HEK293 (cell line): Measurements from ENCODE around the gene TUBB4A.

ENCODE experiments used
- CTCF ChIA-PET: fragments of 350-600 bp; formaldehyde crosslinking; extraction: SDS; loops from one replicate; lab custom pipeline; 2021; ENCODE audit warnings: antibody characterized with exemption; lab: Yijun Ruan, JAX
- POLR2A ChIA-PET: fragments of 300-600 bp; formaldehyde crosslinking; extraction: SDS; loops from one replicate; lab custom pipeline; 2020; ENCODE audit warnings: antibody characterized with exemption, inconsistent platforms; lab: Yijun Ruan, JAX
- H3K27ac ChIP-seq: fragments of 200-500 bp; sonication (Bioruptor generic); 2 replicates; pipeline ENCODE4 v1.5.1; 2014; ENCODE audit warnings: low read depth, low read length, control low read depth, inconsistent platforms; ENCODE audit errors: extremely low read depth
- H3K36me3 ChIP-seq, 2 experiments: fragments of 200-500 bp in 1 of 2; sonication (Bioruptor generic) in 1 of 2; 1 replicate in 1 of 2; 2 replicates in 1 of 2; pipeline ENCODE4 v1.5.1; 2014 to 2017; ENCODE audit warnings: inconsistent platforms in 2 of 2, low read length in 2 of 2; ENCODE audit not compliant: control insufficient read depth in 2 of 2, insufficient read depth in 1 of 2
- H3K4me1 ChIP-seq: fragments of 200-500 bp; sonication (Bioruptor generic); 2 replicates; pipeline ENCODE4 v1.5.1; 2014; ENCODE audit warnings: mild to moderate bottlenecking, low read length, inconsistent platforms; ENCODE audit not compliant: control insufficient read depth, insufficient read depth
- H3K4me3 ChIP-seq: 2 replicates; pipeline ENCODE4 v1.5.1; 2011; ENCODE audit warnings: low read depth, mild to moderate bottlenecking, control low read depth, low read length, moderate library complexity
- H3K9me3 ChIP-seq: fragments of 200-500 bp; sonication (Bioruptor generic); 2 replicates; pipeline ENCODE4 v1.5.1; 2014; ENCODE audit warnings: low read depth, low read length, inconsistent platforms; ENCODE audit not compliant: control insufficient read depth, insufficient read depth
- BCL11B ChIP-seq: fragments of 450-650 bp; formaldehyde crosslinking; IDR thresholded peaks from 2 replicates; pipeline ENCODE4 v1.5.1; 2016; ENCODE audit warnings: low read depth, missing biosample characterization, missing genetic modification characterization
- EGR2 ChIP-seq: fragments of 450-650 bp; formaldehyde crosslinking; IDR thresholded peaks from 2 replicates; pipeline ENCODE4 v1.5.1; 2016; ENCODE audit warnings: low read depth, missing biosample characterization, missing genetic modification characterization
- GLIS2 ChIP-seq: fragments of 450-650 bp; formaldehyde crosslinking; IDR thresholded peaks from 2 replicates; pipeline ENCODE4 v1.5.1; 2016; ENCODE audit warnings: missing biosample characterization, missing genetic modification characterization
- KLF10 ChIP-seq: fragments of 450-650 bp; IDR thresholded peaks from 2 replicates; pipeline ENCODE4 v1.5.1; 2018; ENCODE audit warnings: missing biosample characterization, mild to moderate bottlenecking, missing genetic modification characterization
- KLF7 ChIP-seq: fragments of 450-650 bp; formaldehyde crosslinking; IDR thresholded peaks from 2 replicates; pipeline ENCODE4 v1.5.1; 2016; ENCODE audit warnings: missing biosample characterization, missing genetic modification characterization, borderline replicate concordance
- KLF8 ChIP-seq: fragments of 450-650 bp; formaldehyde crosslinking; IDR thresholded peaks from 2 replicates; pipeline ENCODE4 v1.5.1; 2016; ENCODE audit warnings: missing biosample characterization, missing genetic modification characterization
- KLF9 ChIP-seq: fragments of 450-650 bp; formaldehyde crosslinking; IDR thresholded peaks from 2 replicates; pipeline ENCODE4 v1.5.1; 2016; ENCODE audit warnings: missing biosample characterization, missing genetic modification characterization, low read depth
- PATZ1 ChIP-seq: fragments of 450-650 bp; formaldehyde crosslinking; IDR thresholded peaks from 2 replicates; pipeline ENCODE4 v1.5.1; 2016; ENCODE audit warnings: missing biosample characterization, missing genetic modification characterization
- PRDM1 ChIP-seq: fragments of 450-650 bp; formaldehyde crosslinking; IDR thresholded peaks from 2 replicates; pipeline ENCODE4; 2016; ENCODE audit warnings: missing biosample characterization, missing genetic modification characterization
- RBAK ChIP-seq: fragments of 450-650 bp; formaldehyde crosslinking; IDR thresholded peaks from 2 replicates; pipeline ENCODE4 v1.5.1; 2016; ENCODE audit warnings: missing biosample characterization, missing genetic modification characterization
- SCRT1 ChIP-seq: fragments of 450-650 bp; formaldehyde crosslinking; IDR thresholded peaks from 2 replicates; pipeline ENCODE4 v1.5.1; 2016; ENCODE audit warnings: missing biosample characterization, missing genetic modification characterization, borderline replicate concordance
- SP2 ChIP-seq: fragments of 450-650 bp; formaldehyde crosslinking; IDR thresholded peaks from 2 replicates; pipeline ENCODE4 v1.5.1; 2016; ENCODE audit warnings: missing biosample characterization, missing genetic modification characterization
- SP3 ChIP-seq: fragments of 450-650 bp; formaldehyde crosslinking; IDR thresholded peaks from 2 replicates; pipeline ENCODE4 v1.5.1; 2016; ENCODE audit warnings: missing biosample characterization, missing genetic modification characterization
- ZBTB1 ChIP-seq: fragments of 450-650 bp; formaldehyde crosslinking; IDR thresholded peaks from 2 replicates; pipeline ENCODE4 v1.5.1; 2016; ENCODE audit warnings: missing biosample characterization, missing genetic modification characterization
- ZBTB20 ChIP-seq: fragments of 450-650 bp; formaldehyde crosslinking; IDR thresholded peaks from 2 replicates; pipeline ENCODE4 v1.5.1; 2016; ENCODE audit warnings: missing biosample characterization, missing genetic modification characterization
- ZBTB48 ChIP-seq: fragments of 450-650 bp; formaldehyde crosslinking; IDR thresholded peaks from 2 replicates; pipeline ENCODE4 v1.5.1; 2016; ENCODE audit warnings: missing biosample characterization, missing genetic modification characterization
- ZFHX2 ChIP-seq: fragments of 450-650 bp; formaldehyde crosslinking; conservative IDR thresholded peaks from 2 replicates; pipeline ENCODE4 v1.5.1; 2016; ENCODE audit warnings: missing biosample characterization, missing genetic modification characterization
- ZFP37 ChIP-seq: fragments of 450-650 bp; formaldehyde crosslinking; IDR thresholded peaks from 2 replicates; pipeline ENCODE4 v1.5.1; 2016; ENCODE audit warnings: missing biosample characterization, missing genetic modification characterization
- ZNF133 ChIP-seq: fragments of 450-650 bp; formaldehyde crosslinking; IDR thresholded peaks from 2 replicates; pipeline ENCODE4 v1.5.1; 2016; ENCODE audit warnings: missing biosample characterization, missing genetic modification characterization
- ZNF140 ChIP-seq: fragments of 450-650 bp; formaldehyde crosslinking; IDR thresholded peaks from 2 replicates; pipeline ENCODE4 v1.5.1; 2016; ENCODE audit warnings: missing biosample characterization, missing genetic modification characterization
- ZNF157 ChIP-seq: fragments of 450-650 bp; formaldehyde crosslinking; IDR thresholded peaks from 2 replicates; pipeline ENCODE4 v1.5.1; 2016; ENCODE audit warnings: missing biosample characterization, missing genetic modification characterization
- ZNF16 ChIP-seq: fragments of 450-650 bp; formaldehyde crosslinking; IDR thresholded peaks from 2 replicates; pipeline ENCODE4 v1.5.1; 2016; ENCODE audit warnings: low read depth, missing biosample characterization, missing genetic modification characterization
- ZNF223 ChIP-seq: fragments of 450-650 bp; formaldehyde crosslinking; IDR thresholded peaks from 2 replicates; pipeline ENCODE4 v1.5.1; 2016; ENCODE audit warnings: missing biosample characterization, missing genetic modification characterization
- ZNF48 ChIP-seq: fragments of 450-650 bp; formaldehyde crosslinking; IDR thresholded peaks from 2 replicates; pipeline ENCODE4 v1.5.1; 2016; ENCODE audit warnings: missing biosample characterization, missing genetic modification characterization
- ZNF585B ChIP-seq: fragments of 450-650 bp; formaldehyde crosslinking; IDR thresholded peaks from 2 replicates; pipeline ENCODE4 v1.5.1; 2016; ENCODE audit warnings: missing biosample characterization, missing genetic modification characterization
- ZNF600 ChIP-seq: fragments of 450-650 bp; formaldehyde crosslinking; IDR thresholded peaks from 2 replicates; pipeline ENCODE4 v1.5.1; 2016; ENCODE audit warnings: missing biosample characterization, missing genetic modification characterization
- ZNF658 ChIP-seq: fragments of 450-650 bp; formaldehyde crosslinking; IDR thresholded peaks from 2 replicates; pipeline ENCODE4; 2016; ENCODE audit warnings: missing biosample characterization, missing genetic modification characterization
- ZNF768 ChIP-seq: fragments of 450-650 bp; formaldehyde crosslinking; IDR thresholded peaks from 2 replicates; pipeline ENCODE4 v1.5.1; 2018; ENCODE audit warnings: missing biosample characterization, mild to moderate bottlenecking, missing genetic modification characterization
- ZNF776 ChIP-seq: fragments of 450-650 bp; formaldehyde crosslinking; IDR thresholded peaks from 2 replicates; pipeline ENCODE4 v1.5.0; 2017; ENCODE audit warnings: missing biosample characterization, missing genetic modification characterization, borderline replicate concordance
- TF ChIP-seq, protein P1 (sequence below): fragments of 450-650 bp; formaldehyde crosslinking; IDR thresholded peaks from 2 replicates; pipeline ENCODE4 v1.5.1; 2016; ENCODE audit warnings: missing biosample characterization, missing genetic modification characterization
- TF ChIP-seq, protein P2 (sequence below): fragments of 450-650 bp; formaldehyde crosslinking; IDR thresholded peaks from 2 replicates; pipeline ENCODE4 v1.5.1; 2016; ENCODE audit warnings: missing biosample characterization, missing genetic modification characterization
- TF ChIP-seq, protein P3 (sequence below): fragments of 450-650 bp; formaldehyde crosslinking; IDR thresholded peaks from 2 replicates; pipeline ENCODE4 v1.5.1; 2016; ENCODE audit warnings: missing biosample characterization, missing genetic modification characterization

The TUBB4A gene

GRCh38 chr19:6458695-6459261 lies 43.3 kb downstream of the TUBB4A start:
- Histone ChIP-seq H3K27ac (no peak overlapping the region; the same call in 1 of the 2 replicates), H3K36me3 (peaks cover 0 to 36% of the 10 kb centered on the region in 2 experiments; a peak in 1 of 3 replicates), H3K9me3 (no peaks in the 10 kb centered on the region), H3K4me3 (peak overlapping the region; percentile 62), H3K4me1 (no peaks in the 10 kb centered on the region)
- POLR2A ChIA-PET = interaction anchor here (0.6 to 1.3 kb wide), 5 partner anchors 27 to 86 kb away, joined by 3 to 7 read pairs (median 4); partner anchors contain the start of genes ALKBH7 and KHSRP
- CTCF ChIA-PET = interaction anchor here (0.6 to 0.7 kb wide), 3 partner anchors 86 to 1781 kb away, joined by 3 read pairs; no protein-coding TSS in a partner anchor
- TF ChIP-seq, protein P1, sequence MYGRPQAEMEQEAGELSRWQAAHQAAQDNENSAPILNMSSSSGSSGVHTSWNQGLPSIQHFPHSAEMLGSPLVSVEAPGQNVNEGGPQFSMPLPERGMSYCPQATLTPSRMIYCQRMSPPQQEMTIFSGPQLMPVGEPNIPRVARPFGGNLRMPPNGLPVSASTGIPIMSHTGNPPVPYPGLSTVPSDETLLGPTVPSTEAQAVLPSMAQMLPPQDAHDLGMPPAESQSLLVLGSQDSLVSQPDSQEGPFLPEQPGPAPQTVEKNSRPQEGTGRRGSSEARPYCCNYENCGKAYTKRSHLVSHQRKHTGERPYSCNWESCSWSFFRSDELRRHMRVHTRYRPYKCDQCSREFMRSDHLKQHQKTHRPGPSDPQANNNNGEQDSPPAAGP (tag by site-specific recombination) = peak; percentile 56
- TF ChIP-seq, protein P2, sequence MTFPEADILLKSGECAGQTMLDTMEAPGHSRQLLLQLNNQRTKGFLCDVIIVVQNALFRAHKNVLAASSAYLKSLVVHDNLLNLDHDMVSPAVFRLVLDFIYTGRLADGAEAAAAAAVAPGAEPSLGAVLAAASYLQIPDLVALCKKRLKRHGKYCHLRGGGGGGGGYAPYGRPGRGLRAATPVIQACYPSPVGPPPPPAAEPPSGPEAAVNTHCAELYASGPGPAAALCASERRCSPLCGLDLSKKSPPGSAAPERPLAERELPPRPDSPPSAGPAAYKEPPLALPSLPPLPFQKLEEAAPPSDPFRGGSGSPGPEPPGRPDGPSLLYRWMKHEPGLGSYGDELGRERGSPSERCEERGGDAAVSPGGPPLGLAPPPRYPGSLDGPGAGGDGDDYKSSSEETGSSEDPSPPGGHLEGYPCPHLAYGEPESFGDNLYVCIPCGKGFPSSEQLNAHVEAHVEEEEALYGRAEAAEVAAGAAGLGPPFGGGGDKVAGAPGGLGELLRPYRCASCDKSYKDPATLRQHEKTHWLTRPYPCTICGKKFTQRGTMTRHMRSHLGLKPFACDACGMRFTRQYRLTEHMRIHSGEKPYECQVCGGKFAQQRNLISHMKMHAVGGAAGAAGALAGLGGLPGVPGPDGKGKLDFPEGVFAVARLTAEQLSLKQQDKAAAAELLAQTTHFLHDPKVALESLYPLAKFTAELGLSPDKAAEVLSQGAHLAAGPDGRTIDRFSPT (tag by site-specific recombination) = peak; percentile 72; the same call in 1 of the 2 replicates
- TF ChIP-seq ZBTB48 (tag by site-specific recombination) (peak; percentile 87), EGR2 (tag by site-specific recombination) (peak; percentile 61), SP2 (peak; percentile 42), KLF10 (tag by site-specific recombination) (peak; percentile 74), ZFHX2 (peak; percentile 66), SCRT1 (tag by site-specific recombination) (0 out of 2 replicates have a peak, but pooled peaks have one; percentile 16), ZNF140 (tag by site-specific recombination) (no peak), ZBTB20 (peak; percentile 32), ZNF16 (no peak), PRDM1 (tag by site-specific recombination) (no peak), ZFP37 (tag by site-specific recombination) (0 out of 2 replicates have a peak, but pooled peaks have one; percentile 12), ZNF600 (peak; percentile 42; the same call in 1 of the 2 replicates), ZNF48 (tag by site-specific recombination) (no peak), ZNF658 (tag by site-specific recombination) (no peak), KLF7 (tag by site-specific recombination) (no peak), ZNF585B (tag by site-specific recombination) (no peak), KLF9 (tag by site-specific recombination) (peak; percentile 84), RBAK (tag by site-specific recombination) (no peak), GLIS2 (tag by site-specific recombination) (no peak), ZNF133 (tag by site-specific recombination) (no peak), ZBTB1 (tag by site-specific recombination) (no peak), ZNF157 (tag by site-specific recombination) (no peak), KLF8 (tag by site-specific recombination) (no peak), BCL11B (tag by site-specific recombination) (no peak), SP3 (tag by site-specific recombination) (peak; percentile 0; the same call in 1 of the 2 replicates), ZNF223 (tag by site-specific recombination) (no peak), ZNF768 (tag by site-specific recombination) (no peak), ZNF776 (tag by site-specific recombination) (no peak), PATZ1 (tag by site-specific recombination) (peak; percentile 18; the same call in 1 of the 2 replicates)
- TF ChIP-seq, protein P3, sequence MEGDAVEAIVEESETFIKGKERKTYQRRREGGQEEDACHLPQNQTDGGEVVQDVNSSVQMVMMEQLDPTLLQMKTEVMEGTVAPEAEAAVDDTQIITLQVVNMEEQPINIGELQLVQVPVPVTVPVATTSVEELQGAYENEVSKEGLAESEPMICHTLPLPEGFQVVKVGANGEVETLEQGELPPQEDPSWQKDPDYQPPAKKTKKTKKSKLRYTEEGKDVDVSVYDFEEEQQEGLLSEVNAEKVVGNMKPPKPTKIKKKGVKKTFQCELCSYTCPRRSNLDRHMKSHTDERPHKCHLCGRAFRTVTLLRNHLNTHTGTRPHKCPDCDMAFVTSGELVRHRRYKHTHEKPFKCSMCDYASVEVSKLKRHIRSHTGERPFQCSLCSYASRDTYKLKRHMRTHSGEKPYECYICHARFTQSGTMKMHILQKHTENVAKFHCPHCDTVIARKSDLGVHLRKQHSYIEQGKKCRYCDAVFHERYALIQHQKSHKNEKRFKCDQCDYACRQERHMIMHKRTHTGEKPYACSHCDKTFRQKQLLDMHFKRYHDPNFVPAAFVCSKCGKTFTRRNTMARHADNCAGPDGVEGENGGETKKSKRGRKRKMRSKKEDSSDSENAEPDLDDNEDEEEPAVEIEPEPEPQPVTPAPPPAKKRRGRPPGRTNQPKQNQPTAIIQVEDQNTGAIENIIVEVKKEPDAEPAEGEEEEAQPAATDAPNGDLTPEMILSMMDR = peak; percentile 39; the same call in 1 of the 2 replicates
